GM08714 (cell line): ENCODE results near the gene APOO.
"Not testable (repeated sequence)": the region's sequence is repeated elsewhere in the genome, so short reads cannot be mapped to it uniquely, and the experiment has no call there.

Source experiments
- H3K4me3 ChIP-seq: fragments of 200-500 bp; sonication (Bioruptor generic); 2 replicates; pipeline ENCODE4 v1.5.1; 2014; ENCODE audit warnings: mild to moderate bottlenecking, low read length, inconsistent platforms
- ZNF274 ChIP-seq: IDR thresholded peaks from 2 replicates; pipeline ENCODE4 v1.6.1; 2012; ENCODE audit warnings: mild to moderate bottlenecking, low read depth, low read length

Gene APOO

DNA sequence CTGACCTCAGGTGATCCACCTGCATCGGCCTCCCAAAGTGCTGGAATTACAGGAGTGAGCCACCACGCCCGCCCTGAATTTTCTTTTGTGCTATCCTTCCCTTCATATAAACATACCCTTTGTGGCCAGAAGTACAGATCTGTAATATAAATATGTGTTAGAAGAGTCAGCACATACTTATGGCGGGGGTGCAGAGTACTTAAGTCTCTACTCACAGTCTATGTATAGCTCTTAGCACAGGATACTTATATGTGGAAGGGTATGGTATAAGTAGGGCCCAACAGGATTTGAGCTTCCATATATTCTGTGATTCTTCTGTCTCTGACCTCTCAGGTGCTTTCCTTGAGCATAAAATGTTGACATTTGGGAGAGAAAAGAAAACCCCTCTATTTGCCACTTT lies 18.3 kb upstream of the APOO start:
- no peak overlapping the region for H3K4me3 ChIP-seq
- no peak for TF ChIP-seq ZNF274

DNA sequence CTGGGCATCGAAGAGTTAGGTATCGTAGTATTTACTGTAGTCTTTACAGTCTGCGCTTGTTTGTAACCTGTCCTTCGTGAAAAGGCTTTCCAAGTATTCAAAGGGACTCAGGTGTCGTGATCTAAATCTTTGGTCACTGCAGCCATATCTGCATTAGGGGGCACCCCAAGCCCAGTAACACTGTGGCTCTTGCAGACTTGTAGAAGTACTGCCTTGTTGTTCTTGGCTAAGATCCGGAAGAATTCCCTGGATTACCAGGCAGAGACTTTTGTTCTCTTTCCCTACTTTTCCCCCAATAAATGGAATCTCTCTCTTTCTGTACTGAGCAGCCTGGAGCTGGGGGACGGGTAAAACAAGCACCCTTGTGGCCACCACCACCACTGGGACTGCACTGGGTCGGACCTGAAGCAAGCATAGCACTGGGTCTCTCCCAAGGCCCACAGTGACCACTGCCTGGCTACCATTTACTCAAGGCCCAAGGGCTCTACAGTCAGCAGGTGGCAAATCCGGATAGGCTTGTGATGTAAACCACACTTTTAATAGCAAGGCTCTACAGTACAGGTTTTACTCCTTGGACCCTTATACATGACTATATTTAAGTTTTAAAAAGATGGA lies 12.1 kb upstream of the APOO start:
- TF ChIP-seq ZNF274: no peak
- H3K4me3 ChIP-seq: no peak overlapping the region

DNA sequence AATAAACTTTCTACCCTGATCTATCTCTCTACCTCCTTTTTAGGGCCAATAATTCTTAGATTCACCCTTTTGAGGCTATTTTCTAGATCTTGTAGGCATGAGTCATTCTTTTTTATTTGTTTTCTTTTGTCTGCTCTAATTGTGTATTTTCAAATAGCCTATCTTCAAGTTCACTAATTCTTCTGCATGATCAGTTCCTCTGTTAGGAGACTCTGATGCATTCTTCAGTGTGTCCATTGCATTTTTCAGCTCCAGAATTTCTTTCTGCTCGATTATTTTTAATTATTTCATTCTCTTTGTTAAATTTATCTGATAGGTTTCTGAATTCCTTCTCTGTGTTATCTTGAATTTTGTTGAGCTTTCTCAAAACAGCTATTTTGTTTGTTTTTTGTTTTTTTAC lies 11.4 kb upstream of the APOO start:
- no peak for TF ChIP-seq ZNF274
- no peak overlapping the region for H3K4me3 ChIP-seq

- no peak for TF ChIP-seq ZNF274
- no peak overlapping the region for H3K4me3 ChIP-seq
Observed at GRCh38 chrX:23911126-23911835, 3.5 kb upstream of the APOO start.

- H3K4me3 ChIP-seq: 0 out of 2 replicates have a peak overlapping the region, but pooled peaks have one; percentile 9
Observed at GRCh38 chrX:23908219-23909004, 674 bp upstream of the APOO start.

GRCh38 chrX:23907111-23907497 lies 634 bp downstream of the APOO start:
- TF ChIP-seq ZNF274: no peak
- peak overlapping the region; percentile 89 for H3K4me3 ChIP-seq

More at GRCh38 chrX:23908219-23909004, 674 bp upstream of the APOO start:
- TF ChIP-seq ZNF274: no peak

GRCh38 chrX:23904096-23904495 lies 3.6 kb downstream of the APOO start:
- no peak overlapping the region for H3K4me3 ChIP-seq
- no peak for TF ChIP-seq ZNF274

- no peak for TF ChIP-seq ZNF274
- H3K4me3 ChIP-seq: peak overlapping the region; percentile 32; the same call in 1 of the 2 replicates
Observed at GRCh38 chrX:23902419-23902818, 5.3 kb downstream of the APOO start.

- H3K4me3 ChIP-seq: peak overlapping the region; percentile 32; the same call in 1 of the 2 replicates
- TF ChIP-seq ZNF274: no peak
Observed at GRCh38 chrX:23901805-23902204, 5.9 kb downstream of the APOO start.

GRCh38 chrX:23901060-23901459 lies 6.7 kb downstream of the APOO start:
- no peak for TF ChIP-seq ZNF274

DNA sequence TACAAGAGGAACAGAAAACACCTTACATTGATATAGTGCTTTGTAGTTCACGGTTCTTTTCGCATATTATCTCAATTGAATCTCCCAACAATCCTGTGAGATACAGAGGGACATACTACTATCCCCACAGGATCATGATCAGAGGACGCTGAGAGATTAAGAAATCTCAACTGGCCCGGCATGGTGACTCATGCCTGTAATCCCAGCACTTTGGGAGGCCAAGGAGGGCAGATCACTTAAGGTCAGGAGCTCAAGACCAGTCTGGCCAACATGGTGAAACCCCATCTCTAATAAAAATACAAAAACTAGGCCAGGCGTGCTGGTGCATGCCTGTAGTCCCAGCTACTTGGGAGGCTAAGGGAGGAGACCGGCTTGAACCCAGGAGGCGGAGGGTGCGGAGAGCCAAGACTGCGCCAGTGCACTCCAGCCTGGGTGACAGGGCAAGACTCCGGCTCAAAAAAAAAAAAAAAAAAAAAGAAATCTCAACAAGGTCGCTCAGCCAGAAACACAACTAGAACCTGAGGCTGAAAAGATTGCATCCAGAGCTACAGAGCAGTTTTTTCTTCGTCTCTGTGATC lies 7.4 kb downstream of the APOO start:
- H3K4me3 ChIP-seq: no peak overlapping the region
- TF ChIP-seq ZNF274: no peak

More at GRCh38 chrX:23901060-23901459, 6.7 kb downstream of the APOO start:
- no peak overlapping the region for H3K4me3 ChIP-seq

DNA sequence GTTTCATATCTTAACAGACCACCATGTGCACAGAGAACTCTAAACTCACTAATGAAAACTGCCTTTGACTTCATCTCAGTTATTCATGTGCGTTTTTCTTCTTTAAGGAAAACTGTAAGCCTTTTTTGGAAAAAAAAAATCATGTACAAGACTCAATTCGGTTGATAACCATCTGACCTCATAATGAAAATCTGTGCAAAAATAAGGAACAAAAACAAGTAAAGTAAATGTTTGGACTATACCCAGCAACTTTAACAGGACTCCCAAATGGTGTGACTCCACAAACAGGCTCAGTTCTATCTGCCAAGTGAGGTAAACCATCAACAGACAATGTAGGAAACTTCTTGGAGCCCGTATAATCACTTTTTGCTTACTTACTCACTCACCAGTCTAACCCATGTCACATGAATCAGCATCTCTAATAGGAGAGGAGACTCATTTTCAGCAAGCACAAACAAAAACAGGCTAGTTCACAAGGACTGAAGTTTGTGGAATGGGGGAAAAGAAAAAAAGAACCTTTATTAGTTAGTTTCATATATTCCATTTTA lies 9.3 kb downstream of the APOO start:
- no peak overlapping the region for H3K4me3 ChIP-seq

DNA sequence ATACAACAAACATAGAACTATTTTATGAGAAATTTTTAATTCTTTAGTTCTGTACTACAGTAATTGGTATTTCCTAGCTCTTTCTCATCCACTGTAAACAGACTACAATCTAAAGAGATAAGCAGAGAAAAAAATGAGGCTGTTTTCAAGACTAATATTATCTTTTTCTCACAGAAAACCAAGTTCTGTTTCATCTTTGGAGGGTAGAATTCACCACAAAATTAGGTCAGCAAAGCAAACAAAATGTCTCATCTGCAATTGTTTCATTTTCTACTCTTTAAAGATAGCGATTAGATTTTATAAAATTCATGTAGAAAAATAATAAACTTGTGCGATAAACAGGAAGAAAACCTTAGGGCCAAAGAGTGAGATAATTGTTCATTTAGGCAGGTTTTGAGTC lies 10.8 kb downstream of the APOO start:
- no peak overlapping the region for H3K4me3 ChIP-seq

More for the DNA sequence above, 9.3 kb downstream of the APOO start:
- no peak for TF ChIP-seq ZNF274

GRCh38 chrX:23896539-23896938 lies 11.2 kb downstream of the APOO start:
- not testable (repeated sequence) for H3K4me3 ChIP-seq

More for the DNA sequence above, 10.8 kb downstream of the APOO start:
- no peak for TF ChIP-seq ZNF274

- not testable (repeated sequence) for H3K4me3 ChIP-seq
Observed at GRCh38 chrX:23894993-23895392, 12.7 kb downstream of the APOO start.
